ENCODE data around the gene RNF150.

DNA sequence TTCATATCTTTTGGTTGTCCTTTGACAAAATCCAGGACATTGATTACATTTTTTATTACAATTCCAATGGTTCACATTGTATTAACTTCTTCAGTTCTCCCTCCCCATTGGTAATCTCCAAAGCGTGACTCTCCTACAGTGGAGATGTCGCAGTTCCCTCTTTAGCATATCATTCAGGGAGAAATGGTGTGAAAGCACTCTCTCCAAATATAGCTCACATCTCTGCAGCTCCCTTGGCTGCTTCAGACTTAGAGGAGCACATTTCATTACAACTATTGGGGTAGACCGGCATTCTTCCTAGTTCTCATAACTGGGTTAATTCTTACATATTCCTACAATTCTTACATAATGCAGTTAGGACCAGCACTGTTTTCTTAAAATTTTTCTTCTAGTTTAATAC lies 25.3 kb downstream of the RNF150 start:
- TF ChIP-seq POLR2A (IDR thresholded peaks at IDR 0.05): no peak
- TF ChIP-seq, protein P1, sequence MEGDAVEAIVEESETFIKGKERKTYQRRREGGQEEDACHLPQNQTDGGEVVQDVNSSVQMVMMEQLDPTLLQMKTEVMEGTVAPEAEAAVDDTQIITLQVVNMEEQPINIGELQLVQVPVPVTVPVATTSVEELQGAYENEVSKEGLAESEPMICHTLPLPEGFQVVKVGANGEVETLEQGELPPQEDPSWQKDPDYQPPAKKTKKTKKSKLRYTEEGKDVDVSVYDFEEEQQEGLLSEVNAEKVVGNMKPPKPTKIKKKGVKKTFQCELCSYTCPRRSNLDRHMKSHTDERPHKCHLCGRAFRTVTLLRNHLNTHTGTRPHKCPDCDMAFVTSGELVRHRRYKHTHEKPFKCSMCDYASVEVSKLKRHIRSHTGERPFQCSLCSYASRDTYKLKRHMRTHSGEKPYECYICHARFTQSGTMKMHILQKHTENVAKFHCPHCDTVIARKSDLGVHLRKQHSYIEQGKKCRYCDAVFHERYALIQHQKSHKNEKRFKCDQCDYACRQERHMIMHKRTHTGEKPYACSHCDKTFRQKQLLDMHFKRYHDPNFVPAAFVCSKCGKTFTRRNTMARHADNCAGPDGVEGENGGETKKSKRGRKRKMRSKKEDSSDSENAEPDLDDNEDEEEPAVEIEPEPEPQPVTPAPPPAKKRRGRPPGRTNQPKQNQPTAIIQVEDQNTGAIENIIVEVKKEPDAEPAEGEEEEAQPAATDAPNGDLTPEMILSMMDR (IDR thresholded peaks at IDR 0.05): no peak

Data from uterus (tissue), 2 donors.